ENCODE data around the gene TRIM13.

TRIM13 gene

GRCh38 chr13:49997955-49998354 is 1.1 kb downstream of the TRIM13 start:
- DNase-seq (ENCODE audit: low read depth in 2 of 2): no peak

- DNase-seq (ENCODE audit: low read depth in 2 of 2): no peak
Measured at GRCh38 chr13:49998714-49999624, 2.1 kb downstream of the TRIM13 start.

GRCh38 chr13:50001287-50001686 is 4.4 kb downstream of the TRIM13 start:
- no peak for DNase-seq (ENCODE audit: low read depth in 2 of 2)

GRCh38 chr13:50006426-50007135 is 9.7 kb downstream of the TRIM13 start:
- no peak for DNase-seq (ENCODE audit: low read depth in 2 of 2)

- no peak for DNase-seq (ENCODE audit: low read depth in 2 of 2)
Measured at GRCh38 chr13:50011461-50011860, 14.6 kb downstream of the TRIM13 start.

- DNase-seq (ENCODE audit: low read depth in 2 of 2): no peak
Measured at GRCh38 chr13:50012396-50013169, 15.7 kb downstream of the TRIM13 start.

GRCh38 chr13:50014386-50014785 is 17.5 kb downstream of the TRIM13 start:
- no peak for DNase-seq (ENCODE audit: low read depth in 2 of 2)

- DNase-seq (ENCODE audit: low read depth in 2 of 2): no peak
Measured at GRCh38 chr13:50015258-50015657, 18.4 kb downstream of the TRIM13 start, which contains the start of gene KCNRG. Gene KCNRG, plus strand, starts transcription at chr13:50015444. Its CDS starts 50 bp downstream, at chr13:50015494.

- DNase-seq (ENCODE audit: low read depth in 2 of 2): no peak
Measured at GRCh38 chr13:50015750-50016149, 18.9 kb downstream of the TRIM13 start.

GRCh38 chr13:50016444-50016843 is 19.6 kb downstream of the TRIM13 start:
- DNase-seq (ENCODE audit: low read depth in 2 of 2): no peak

- DNase-seq (ENCODE audit: low read depth in 2 of 2): no peak
Measured at GRCh38 chr13:50017819-50018218, 21.0 kb downstream of the TRIM13 start.

GRCh38 chr13:50025436-50025835 is 28.6 kb downstream of the TRIM13 start:
- DNase-seq (ENCODE audit: low read depth in 2 of 2): no peak

GRCh38 chr13:50026788-50027473 is 30.1 kb downstream of the TRIM13 start:
- DNase-seq (ENCODE audit: low read depth in 2 of 2): no peak

GRCh38 chr13:50030315-50030714 is 33.5 kb downstream of the TRIM13 start:
- DNase-seq (ENCODE audit: low read depth in 2 of 2): no peak

GRCh38 chr13:50033725-50034124 is 36.9 kb downstream of the TRIM13 start:
- DNase-seq (ENCODE audit: low read depth in 2 of 2): peak; percentile 23 to 31

- DNase-seq (ENCODE audit: low read depth in 2 of 2): no peak
Measured at GRCh38 chr13:50037788-50038187, 40.9 kb downstream of the TRIM13 start.

- DNase-seq (ENCODE audit: low read depth in 2 of 2): no peak
Measured at GRCh38 chr13:50038266-50038665, 41.4 kb downstream of the TRIM13 start.

GRCh38 chr13:50052478-50052877 is 55.6 kb downstream of the TRIM13 start:
- no peak for DNase-seq (ENCODE audit: low read depth in 2 of 2)

- DNase-seq (ENCODE audit: low read depth in 2 of 2): no peak
Measured at GRCh38 chr13:50053844-50054243, 57.0 kb downstream of the TRIM13 start.

- no peak for DNase-seq (ENCODE audit: low read depth in 2 of 2)
Measured at GRCh38 chr13:50055454-50055853, 58.6 kb downstream of the TRIM13 start.

- DNase-seq (ENCODE audit: low read depth in 2 of 2): no peak
Measured at GRCh38 chr13:50060718-50061117, 63.9 kb downstream of the TRIM13 start.

Measured in fibroblast of skin of left biceps (primary cell).